VCaP (cell line): ENCODE results near the gene CADM3.

Experiments used
- H3K27ac ChIP-seq: fragments of 450-650 bp; 2 replicates; pipeline ENCODE4 v1.5.1; 2017
- TF ChIP-seq, protein P1 (sequence below): fragments of 450-650 bp; conservative IDR thresholded peaks from 2 replicates; pipeline ENCODE4 v1.5.1; 2017; ENCODE audit warnings: mild to moderate bottlenecking, moderate library complexity

Gene CADM3

DNA sequence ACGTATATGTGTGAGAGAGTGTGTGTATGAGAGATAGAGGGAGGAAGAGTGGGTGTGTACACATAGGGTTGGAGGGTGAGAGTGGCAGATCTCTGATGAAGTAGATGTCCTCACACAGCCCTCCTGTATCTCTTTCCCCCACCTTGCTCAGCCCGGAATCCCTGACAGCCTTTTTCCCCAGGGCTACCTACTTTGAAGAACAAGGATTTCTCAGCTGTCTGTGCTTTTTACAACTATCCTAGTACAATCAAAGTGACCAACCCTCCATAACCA lies 29.1 kb upstream of the CADM3 start:
- no peak overlapping the region for H3K27ac ChIP-seq
- TF ChIP-seq, protein P1, sequence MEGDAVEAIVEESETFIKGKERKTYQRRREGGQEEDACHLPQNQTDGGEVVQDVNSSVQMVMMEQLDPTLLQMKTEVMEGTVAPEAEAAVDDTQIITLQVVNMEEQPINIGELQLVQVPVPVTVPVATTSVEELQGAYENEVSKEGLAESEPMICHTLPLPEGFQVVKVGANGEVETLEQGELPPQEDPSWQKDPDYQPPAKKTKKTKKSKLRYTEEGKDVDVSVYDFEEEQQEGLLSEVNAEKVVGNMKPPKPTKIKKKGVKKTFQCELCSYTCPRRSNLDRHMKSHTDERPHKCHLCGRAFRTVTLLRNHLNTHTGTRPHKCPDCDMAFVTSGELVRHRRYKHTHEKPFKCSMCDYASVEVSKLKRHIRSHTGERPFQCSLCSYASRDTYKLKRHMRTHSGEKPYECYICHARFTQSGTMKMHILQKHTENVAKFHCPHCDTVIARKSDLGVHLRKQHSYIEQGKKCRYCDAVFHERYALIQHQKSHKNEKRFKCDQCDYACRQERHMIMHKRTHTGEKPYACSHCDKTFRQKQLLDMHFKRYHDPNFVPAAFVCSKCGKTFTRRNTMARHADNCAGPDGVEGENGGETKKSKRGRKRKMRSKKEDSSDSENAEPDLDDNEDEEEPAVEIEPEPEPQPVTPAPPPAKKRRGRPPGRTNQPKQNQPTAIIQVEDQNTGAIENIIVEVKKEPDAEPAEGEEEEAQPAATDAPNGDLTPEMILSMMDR, result no peak

DNA sequence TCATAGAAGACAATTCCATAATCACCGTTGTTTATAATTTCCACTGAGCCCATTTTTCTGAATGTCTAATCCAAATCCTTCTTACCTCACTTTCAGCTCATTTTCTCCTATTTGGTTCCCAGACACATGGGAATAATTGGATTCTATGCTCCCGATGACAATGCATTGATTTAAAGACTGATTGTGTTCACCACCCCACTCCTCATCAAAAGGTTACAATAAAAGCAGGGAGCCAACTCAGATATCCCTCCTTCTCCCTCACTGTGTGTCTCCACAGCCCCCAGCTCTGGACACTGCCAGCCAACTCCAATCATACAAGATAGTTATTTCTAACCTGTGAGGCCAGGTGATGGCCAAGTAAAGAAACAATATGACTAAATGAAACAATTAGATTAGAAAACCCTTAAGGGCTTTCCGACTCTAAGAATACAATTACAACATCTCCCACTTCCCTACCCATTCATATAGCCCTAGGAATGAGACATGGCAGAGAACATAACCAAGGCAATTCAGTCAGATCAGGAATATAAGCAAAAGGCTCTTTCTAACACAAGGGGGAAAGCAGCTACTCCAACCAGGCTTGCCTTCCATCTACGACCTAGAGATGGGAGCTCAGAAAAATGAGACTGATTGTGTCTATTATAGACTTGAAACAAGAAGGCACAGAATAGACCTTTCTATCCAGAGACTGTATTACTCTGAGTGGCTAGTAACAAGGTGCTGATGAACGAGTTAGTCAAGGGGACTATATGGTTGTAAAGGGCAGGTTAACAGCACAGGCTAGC lies 28.5 kb upstream of the CADM3 start:
- no peak overlapping the region for H3K27ac ChIP-seq
- TF ChIP-seq, protein P1, result no peak

DNA sequence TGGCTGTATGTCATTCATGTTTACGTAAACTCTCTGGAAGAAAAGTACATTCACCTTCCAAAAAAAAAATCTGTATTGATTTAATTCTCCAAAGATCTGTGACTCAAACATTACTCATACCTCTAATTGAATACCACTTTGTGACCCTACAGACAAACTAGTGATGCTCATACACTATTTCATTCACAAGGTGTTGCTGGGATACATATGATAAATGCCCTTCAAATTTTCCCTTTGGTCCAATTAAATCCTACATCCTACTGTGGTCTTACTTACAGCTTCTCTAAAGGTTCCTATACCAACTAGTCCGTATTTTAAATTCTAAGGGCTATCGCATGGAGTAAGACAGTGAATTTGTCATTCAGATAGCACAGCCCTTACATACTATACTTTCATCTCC lies 26.8 kb upstream of the CADM3 start:
- no peak overlapping the region for H3K27ac ChIP-seq
- TF ChIP-seq, protein P1, result no peak

DNA sequence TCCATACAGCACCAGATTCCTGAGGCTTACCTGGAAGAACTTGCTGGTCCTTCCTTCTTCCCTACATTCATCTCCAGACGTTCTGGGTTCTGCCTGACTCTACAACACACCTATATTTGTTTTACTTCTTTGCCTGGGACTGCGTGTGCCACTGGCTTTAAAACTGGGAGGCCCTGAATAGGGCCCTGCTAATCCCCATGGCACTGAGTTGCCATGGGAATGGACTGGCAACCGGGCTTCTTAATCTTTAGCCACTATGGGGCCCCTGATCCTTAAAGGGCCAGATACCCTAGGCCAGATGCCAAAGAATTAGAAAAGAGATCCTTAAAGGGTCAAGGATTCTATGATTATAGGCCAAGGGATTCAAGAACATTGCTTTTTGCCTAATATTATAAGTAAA lies 24.4 kb upstream of the CADM3 start:
- no peak overlapping the region for H3K27ac ChIP-seq
- TF ChIP-seq, protein P1, result no peak

DNA sequence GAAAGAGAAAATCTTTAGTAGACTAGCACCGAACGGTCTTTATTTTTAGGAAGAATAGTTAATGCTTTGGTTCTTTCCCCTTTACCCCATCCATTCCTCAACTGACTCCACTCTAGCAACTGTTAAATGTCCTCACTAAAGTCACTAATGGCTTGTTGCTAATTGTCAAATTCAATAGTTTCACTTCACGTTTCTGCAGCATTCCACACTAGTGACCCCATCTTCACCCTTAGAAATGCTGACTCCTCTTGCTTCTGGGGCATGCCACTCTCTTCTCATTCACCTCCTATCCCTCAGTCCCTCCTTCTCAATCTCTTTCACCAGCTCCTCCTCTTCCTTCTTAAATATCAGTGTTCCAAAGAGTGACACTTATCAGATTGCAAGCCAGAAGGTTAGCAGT lies 19.4 kb upstream of the CADM3 start:
- H3K27ac ChIP-seq, result no peak overlapping the region
- TF ChIP-seq, protein P1, result no peak

DNA sequence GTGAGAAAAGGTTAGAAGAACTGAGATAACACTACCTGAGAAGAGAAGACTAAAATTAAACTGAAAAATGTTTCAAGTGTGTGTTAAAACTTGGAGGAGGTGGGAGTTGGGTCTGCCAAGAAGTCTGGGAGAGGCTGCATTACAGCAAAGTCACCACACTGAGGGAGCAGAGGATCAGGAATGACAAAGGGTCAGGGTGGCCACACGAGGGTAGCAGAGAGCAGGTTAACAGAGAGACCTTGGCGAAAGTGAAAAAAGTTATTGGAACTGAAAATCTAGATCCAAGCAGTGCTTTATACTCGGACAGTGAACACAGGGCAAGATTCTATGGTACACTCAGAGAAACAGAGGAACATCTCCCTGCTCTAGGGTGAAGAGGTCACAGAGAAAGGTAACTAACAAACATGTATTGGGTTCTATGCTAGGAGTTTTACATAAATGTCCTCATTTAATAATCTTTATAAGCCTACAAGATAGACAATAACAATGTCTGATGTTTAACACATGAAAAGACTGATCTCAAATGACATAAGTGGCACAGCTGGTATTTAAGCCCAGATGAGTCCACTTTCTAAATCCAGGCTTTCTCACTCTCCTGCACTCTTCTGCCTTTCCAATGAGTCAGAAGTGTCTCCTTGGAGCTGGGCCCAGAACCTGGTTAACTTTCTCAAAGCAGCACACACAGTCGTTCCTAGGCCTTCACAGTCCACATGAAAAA lies 10.3 kb upstream of the CADM3 start:
- TF ChIP-seq, protein P1, result peak; percentile 94
- H3K27ac ChIP-seq, result no peak overlapping the region

DNA sequence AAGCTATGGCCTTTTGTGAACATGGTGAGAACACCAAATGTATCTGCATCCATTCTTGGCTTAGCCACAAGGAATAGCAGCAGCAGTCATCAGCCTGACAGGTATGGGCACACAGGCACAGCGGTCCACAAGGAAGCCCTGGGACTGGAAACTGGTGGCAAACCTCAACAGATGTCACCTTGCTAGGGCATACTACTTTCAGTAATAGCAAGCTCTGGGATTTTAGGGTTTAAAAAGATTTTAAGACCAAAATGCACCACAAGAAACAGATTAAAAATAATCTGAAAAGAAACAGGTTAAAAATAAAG lies 9.7 kb upstream of the CADM3 start:
- no peak overlapping the region for H3K27ac ChIP-seq
- TF ChIP-seq, protein P1, result no peak
